Mesendoderm (in vitro differentiated cells): ENCODE measurements around the gene SCLY.

Experiments
- DNase-seq: peaks from one replicate; pipeline ENCODE4 v3.0.0; 2013
- H2AK5ac ChIP-seq: 2 replicates; pipeline ENCODE4 v1.6.1; 2013; ENCODE audit warnings: low read length, inconsistent platforms
- H2BK120ac ChIP-seq: 2 replicates; pipeline ENCODE4 v1.6.1; 2013; ENCODE audit warnings: low read depth, mild to moderate bottlenecking, low read length, moderate library complexity, mixed read lengths
- H2BK15ac ChIP-seq: replicated peaks from 2 replicates; pipeline ENCODE4 v1.6.1; 2013; ENCODE audit warnings: low read depth, mild to moderate bottlenecking, moderate library complexity
- H2BK5ac ChIP-seq: 2 replicates; pipeline ENCODE4 v1.6.1; 2013; ENCODE audit warnings: low read length, inconsistent platforms
- H3K18ac ChIP-seq: 2 replicates; pipeline ENCODE4 v1.6.1; 2013; ENCODE audit warnings: mild to moderate bottlenecking, low read length, mixed read lengths
- H3K23ac ChIP-seq: one replicate; pipeline ENCODE4 v1.6.1; 2013; ENCODE audit warnings: low read length
- H3K27ac ChIP-seq: 2 replicates; pipeline ENCODE4 v1.5.1; 2013; ENCODE audit warnings: low read depth, mild to moderate bottlenecking, inconsistent platforms, low read length, moderate library complexity
- H3K27me3 ChIP-seq: 2 replicates; pipeline ENCODE4 v1.6.1; 2013; ENCODE audit warnings: low read length, control low read depth, mild to moderate bottlenecking, inconsistent platforms; ENCODE audit not compliant: insufficient read depth, poor library complexity
- H3K36me3 ChIP-seq: 2 replicates; pipeline ENCODE4 v1.6.1; 2013; ENCODE audit warnings: low read length, inconsistent platforms; ENCODE audit not compliant: control insufficient read depth, insufficient read depth
- H3K4ac ChIP-seq: one replicate; pipeline ENCODE4 v1.6.1; 2013; ENCODE audit warnings: low read depth, mild to moderate bottlenecking, low read length, moderate library complexity
- H3K4me1 ChIP-seq: 2 replicates; pipeline ENCODE4 v1.6.1; 2013; ENCODE audit warnings: low read depth, low read length, inconsistent platforms; ENCODE audit not compliant: control insufficient read depth
- H3K4me2 ChIP-seq: 2 replicates; pipeline ENCODE4 v1.6.1; 2013; ENCODE audit warnings: low read length
- H3K4me3 ChIP-seq: 2 replicates; pipeline ENCODE4 v1.5.1; 2013; ENCODE audit warnings: mild to moderate bottlenecking, low read length
- H3K56ac ChIP-seq: one replicate; pipeline ENCODE4 v1.6.1; 2013; ENCODE audit warnings: low read length
- H3K79me1 ChIP-seq: 2 replicates; pipeline ENCODE4 v1.6.1; 2013; ENCODE audit warnings: low read length, inconsistent platforms
- H3K79me2 ChIP-seq: 2 replicates; pipeline ENCODE4 v1.6.1; 2013; ENCODE audit warnings: mild to moderate bottlenecking, low read length; ENCODE audit not compliant: control insufficient read depth, insufficient read depth
- H3K9ac ChIP-seq: 2 replicates; pipeline ENCODE4 v1.6.1; 2013; ENCODE audit warnings: low read length, inconsistent platforms
- H4K5ac ChIP-seq: one replicate; pipeline ENCODE4 v1.6.1; 2013; ENCODE audit warnings: low read length
- H4K8ac ChIP-seq: one replicate; pipeline ENCODE4 v1.6.1; 2013; ENCODE audit warnings: low read depth, mild to moderate bottlenecking, control low read depth, low read length, moderate library complexity
- WGBS: extraction: QIAGEN DNeasy Blood & Tissue Kit; methylation state at CpG from one replicate; pipeline ENCODE4 v1.1.7; 2013; ENCODE audit warnings: low lambda C conversion rate, missing lambda C conversion rate; ENCODE audit not compliant: insufficient coverage; ENCODE audit errors: extremely low coverage; 5-methylcytosine and 5-hydroxymethylcytosine counted together

The SCLY gene

GRCh38 chr2:238116298-238117198 is 55.7 kb downstream of the SCLY start:
- no peaks in the 10 kb centered on the region for H3K4me1 ChIP-seq
- H3K79me2 ChIP-seq = no peaks in the 10 kb centered on the region
- no peak overlapping the region for H3K4me2 ChIP-seq
- H3K4ac ChIP-seq = no peak overlapping the region
- H3K79me1 ChIP-seq = no peaks in the 10 kb centered on the region
- H3K23ac ChIP-seq = no peak overlapping the region
- no peak overlapping the region for H2BK15ac ChIP-seq
- H3K27ac ChIP-seq = no peak overlapping the region
- H3K18ac ChIP-seq = no peak overlapping the region
- no peak overlapping the region for H3K9ac ChIP-seq
- H2BK120ac ChIP-seq = no peak overlapping the region
- no peak overlapping the region for H4K5ac ChIP-seq
- H3K4me3 ChIP-seq = no peak overlapping the region
- no CpG with 5 or more reads among the region's 21 CpGs for WGBS
- no peaks in the 10 kb centered on the region for H3K36me3 ChIP-seq
- H3K27me3 ChIP-seq = no peaks in the 10 kb centered on the region
- H4K8ac ChIP-seq = no peak overlapping the region
- no peak overlapping the region for H2AK5ac ChIP-seq
- DNase-seq = no peak
- H3K56ac ChIP-seq = no peak overlapping the region
- no peak overlapping the region for H2BK5ac ChIP-seq

- Histone ChIP-seq H2BK5ac (no peak overlapping the region), H3K4me2 (no peak overlapping the region), H3K79me2 (no peaks in the 10 kb centered on the region), H3K23ac (no peak overlapping the region), H3K9ac (no peak overlapping the region), H3K4me1 (no peaks in the 10 kb centered on the region), H4K8ac (no peak overlapping the region), H3K27ac (no peak overlapping the region), H4K5ac (no peak overlapping the region), H2BK120ac (no peak overlapping the region), H3K27me3 (no peaks in the 10 kb centered on the region), H3K18ac (no peak overlapping the region), H2BK15ac (no peak overlapping the region), H2AK5ac (no peak overlapping the region), H3K36me3 (no peaks in the 10 kb centered on the region), H3K4me3 (no peak overlapping the region), H3K79me1 (no peaks in the 10 kb centered on the region), H3K56ac (no peak overlapping the region), H3K4ac (no peak overlapping the region)
- WGBS = no CpG with 5 or more reads among the region's 11 CpGs
- no peak for DNase-seq
Observed at GRCh38 chr2:238117199-238118154, 56.7 kb downstream of the SCLY start.

GRCh38 chr2:238119756-238120462 is 59.1 kb downstream of the SCLY start:
- H4K8ac ChIP-seq = no peak overlapping the region
- H3K36me3 ChIP-seq = no peaks in the 10 kb centered on the region
- H2AK5ac ChIP-seq = no peak overlapping the region
- H3K9ac ChIP-seq = no peak overlapping the region
- no peak overlapping the region for H2BK5ac ChIP-seq
- H3K18ac ChIP-seq = no peak overlapping the region
- no peak overlapping the region for H4K5ac ChIP-seq
- no peaks in the 10 kb centered on the region for H3K4me1 ChIP-seq
- H3K4ac ChIP-seq = no peak overlapping the region
- WGBS = no CpG with 5 or more reads among the region's 15 CpGs
- H3K27ac ChIP-seq = no peak overlapping the region
- no peak overlapping the region for H3K23ac ChIP-seq
- no peak for DNase-seq
- no peaks in the 10 kb centered on the region for H3K79me2 ChIP-seq
- no peak overlapping the region for H3K4me2 ChIP-seq
- no peak overlapping the region for H2BK120ac ChIP-seq
- H3K56ac ChIP-seq = no peak overlapping the region
- no peak overlapping the region for H3K4me3 ChIP-seq
- H2BK15ac ChIP-seq = no peak overlapping the region
- no peaks in the 10 kb centered on the region for H3K79me1 ChIP-seq
- H3K27me3 ChIP-seq = no peaks in the 10 kb centered on the region

- peak; percentile 67 for DNase-seq
Observed at GRCh38 chr2:238120463-238121298, 59.9 kb downstream of the SCLY start.

More at GRCh38 chr2:238120463-238121298, 59.9 kb downstream of the SCLY start:
- H3K18ac ChIP-seq = no peak overlapping the region
- no peaks in the 10 kb centered on the region for H3K79me2 ChIP-seq
- no peak overlapping the region for H3K4me3 ChIP-seq
- no peak overlapping the region for H4K5ac ChIP-seq
- H2AK5ac ChIP-seq = no peak overlapping the region
- WGBS = no CpG with 5 or more reads among the region's 30 CpGs
- H3K56ac ChIP-seq = no peak overlapping the region
- H3K4me1 ChIP-seq = no peaks in the 10 kb centered on the region
- no peak overlapping the region for H4K8ac ChIP-seq
- H3K27me3 ChIP-seq = no peaks in the 10 kb centered on the region
- no peak overlapping the region for H3K4ac ChIP-seq
- H3K23ac ChIP-seq = no peak overlapping the region
- no peak overlapping the region for H2BK5ac ChIP-seq
- H2BK15ac ChIP-seq = no peak overlapping the region
- H2BK120ac ChIP-seq = no peak overlapping the region
- no peaks in the 10 kb centered on the region for H3K79me1 ChIP-seq
- H3K4me2 ChIP-seq = no peak overlapping the region
- H3K27ac ChIP-seq = no peak overlapping the region
- no peaks in the 10 kb centered on the region for H3K36me3 ChIP-seq
- no peak overlapping the region for H3K9ac ChIP-seq
